A549 (cell line): Measurements from ENCODE around the gene AADACL4. TPM values are rescaled to one million over a fixed set of nuclear protein-coding genes. Genes with fewer than 3 reads are reported as not detected.
"Not testable (repeated sequence)": the region's sequence is repeated elsewhere in the genome, so short reads cannot be mapped to it uniquely, and the experiment has no call there.

Experiments
- ATAC-seq, 2 experiments: fragments of 200-7000 bp in 1 of 2; fragments of >200 bp in 1 of 2; cut with Nextera tagmentation in 1 of 2; cut with Tn5 transposase in 1 of 2; 3 replicates each; pipeline versions ENCODE4 v1.8.0 to v1.9.1; 2018 to 2020; ENCODE audit warnings: mild to moderate bottlenecking in 1 of 2, moderate library complexity in 1 of 2
- CTCF ChIA-PET: fragments of 300-600 bp; sonication (Branson Sonifier 250); formaldehyde crosslinking; extraction: SDS; loops from one replicate; lab custom pipeline; 2021; ENCODE audit warnings: antibody characterized with exemption, inconsistent platforms; lab: Yijun Ruan, JAX
- POLR2A ChIA-PET: fragments of 350-600 bp; formaldehyde crosslinking; extraction: SDS; loops from one replicate; lab custom pipeline; 2021; ENCODE audit warnings: antibody characterized with exemption, inconsistent platforms; lab: Yijun Ruan, JAX
- DNase-seq, 2 experiments: peaks; one replicate each; pipeline versions ENCODE4 v3.0.0 to v3.0.0-alpha.2; 2011 to 2016; ENCODE audit warnings: low read depth in 1 of 2, low spot score in 1 of 2
- FAIRE-seq: peaks from 2 replicates; lab custom pipeline; 2011; peaks lifted over from hg19 to GRCh38; lab: Jason Lieb, UNC
- H3K27ac ChIP-seq, 2 experiments: fragments of >200 bp; sonication (Bioruptor Twin); formaldehyde crosslinking; 3 replicates each; pipeline ENCODE4 v1.5.1; 2016 to 2017
- H3K4me1 ChIP-seq: fragments of >200 bp; sonication (Bioruptor Twin); formaldehyde crosslinking; 3 replicates; pipeline ENCODE4 v1.6.1; 2016
- H3K4me2 ChIP-seq: fragments of >200 bp; sonication (Bioruptor Twin); formaldehyde crosslinking; 3 replicates; pipeline ENCODE4 v1.6.1; 2016
- H3K4me3 ChIP-seq: fragments of >200 bp; sonication (Bioruptor Twin); formaldehyde crosslinking; 3 replicates; pipeline ENCODE4 v1.5.1; 2016
- H3K9me3 ChIP-seq: fragments of >200 bp; sonication (Bioruptor Twin); formaldehyde crosslinking; 3 replicates; pipeline ENCODE4 v1.6.1; 2016
- CBX2 ChIP-seq: fragments of 200-600 bp; sonication (generic); IDR thresholded peaks from 2 replicates; pipeline ENCODE4 v1.6.1; 2016; ENCODE audit warnings: low read depth, mild to moderate bottlenecking, borderline replicate concordance
- CBX8 ChIP-seq: fragments of 200-600 bp; sonication (generic); IDR thresholded peaks from 2 replicates; pipeline ENCODE4 v1.6.1; 2016
- CEBPB ChIP-seq, 2 experiments: fragments of >200 bp in 1 of 2; sonication (Bioruptor Twin) in 1 of 2; formaldehyde crosslinking in 1 of 2; IDR thresholded peaks; 2 replicates each; pipeline ENCODE4 v1.6.1; 2012 to 2016
- CHD2 ChIP-seq: fragments of 150-350 bp; IDR thresholded peaks from 2 replicates; pipeline ENCODE4 v1.6.1; 2014; ENCODE audit warnings: low read length; ENCODE audit not compliant: partially characterized antibody
- EP300 ChIP-seq, 2 experiments: fragments of >200 bp; sonication (Bioruptor Twin); formaldehyde crosslinking; IDR thresholded peaks; 2 replicates in 1 of 2; 3 replicates in 1 of 2; pipeline ENCODE4 v1.6.1; 2016 to 2017
- FOSB ChIP-seq: fragments of 250-450 bp; sonication (Bioruptor Pico); IDR thresholded peaks from 2 replicates; pipeline ENCODE4 v1.5.0; 2020; ENCODE audit warnings: mild to moderate bottlenecking, moderate library complexity
- FOSL2 ChIP-seq, 2 experiments: fragments of 450-650 bp in 1 of 2; fragments of >200 bp in 1 of 2; sonication (Bioruptor Twin) in 1 of 2; formaldehyde crosslinking; IDR thresholded peaks; 2 replicates each; pipeline versions ENCODE4 v1.5.0 to v1.6.1; 2016 to 2020; ENCODE audit warnings: mild to moderate bottlenecking in 1 of 2, moderate library complexity in 1 of 2
- FOXS1 ChIP-seq: fragments of 250-450 bp; sonication (Bioruptor Pico); IDR thresholded peaks from 2 replicates; pipeline ENCODE4 v1.5.0; 2020; ENCODE audit warnings: mild to moderate bottlenecking, moderate library complexity
- HOXB5 ChIP-seq: fragments of 250-450 bp; sonication (Bioruptor Pico); IDR thresholded peaks from 2 replicates; pipeline ENCODE4 v1.5.0; 2020; ENCODE audit warnings: mild to moderate bottlenecking, moderate library complexity
- JUN ChIP-seq, 2 experiments: fragments of >200 bp; sonication (Bioruptor Twin); formaldehyde crosslinking; IDR thresholded peaks; 2 replicates in 1 of 2; 3 replicates in 1 of 2; pipeline ENCODE4 v1.6.1; 2016 to 2017
- KDM5A ChIP-seq: fragments of 200-600 bp; sonication (generic); IDR thresholded peaks from 2 replicates; pipeline ENCODE4 v1.6.1; 2016; ENCODE audit warnings: antibody characterized with exemption, mild to moderate bottlenecking
- MAX ChIP-seq: IDR thresholded peaks from 2 replicates; pipeline ENCODE4 v1.6.1; 2012
- NPAS2 ChIP-seq: fragments of 250-450 bp; sonication (Bioruptor Pico); IDR thresholded peaks from 2 replicates; pipeline ENCODE4 v1.8.0; 2022; ENCODE audit warnings: mild to moderate bottlenecking, moderate library complexity, borderline replicate concordance
- NR3C1 ChIP-seq: fragments of >200 bp; sonication (Bioruptor Twin); formaldehyde crosslinking; IDR thresholded peaks from 3 replicates; pipeline ENCODE4 v1.6.1; 2017
- PHF8 ChIP-seq: fragments of 200-600 bp; sonication (generic); IDR thresholded peaks from 2 replicates; pipeline ENCODE4 v1.6.1; 2016; ENCODE audit warnings: low read depth, mild to moderate bottlenecking, antibody characterized with exemption, moderate library complexity, borderline replicate concordance
- RAD21 ChIP-seq, 2 experiments: fragments of >200 bp in 1 of 2; sonication (Bioruptor Twin) in 1 of 2; formaldehyde crosslinking in 1 of 2; IDR thresholded peaks in 1 of 2; conservative IDR thresholded peaks in 1 of 2; 2 replicates in 1 of 2; 3 replicates in 1 of 2; pipeline ENCODE4 v1.6.1; 2012 to 2018; ENCODE audit warnings: inconsistent platforms in 1 of 2
- RARB ChIP-seq: fragments of 250-450 bp; sonication (Bioruptor Pico); IDR thresholded peaks from 2 replicates; pipeline ENCODE4 v1.8.0; 2021; ENCODE audit warnings: mild to moderate bottlenecking, moderate library complexity
- SREBF2 ChIP-seq: fragments of 450-650 bp; IDR thresholded peaks from 2 replicates; pipeline ENCODE4 v1.6.1; 2014; ENCODE audit warnings: mild to moderate bottlenecking, moderate library complexity
- WGBS: methylation state at CpG from one replicate; pipeline ENCODE4 v1.1.6; 2017; ENCODE audit errors: missing lambda C conversion rate; 5-methylcytosine and 5-hydroxymethylcytosine counted together
- polyA plus RNA-seq, 4 experiments: library from polyadenylated mRNA; depleted of rRNA in 3 of 4; stranded (reverse); fragments of >200 nt; fragmentation: RNase III in 1 of 4; extraction: RNeasy Plus Mini Kit Qiagen cat#74134 plus additional on column Dnase treatment in 1 of 4; gene quantifications; 2 replicates in 3 of 4; 3 replicates in 1 of 4; pipeline ENCODE4 v1.2.3, GENCODE V29; 2011 to 2017
- TF ChIP-seq, protein P1 (sequence below): fragments of 150-350 bp; IDR thresholded peaks from 2 replicates; pipeline ENCODE4 v1.6.1; 2014; ENCODE audit warnings: low read depth, mild to moderate bottlenecking, low read length

AADACL4 gene
- polyA plus RNA-seq, 2 of the 4 experiments (the other 2 are of a cell fraction) = not detected

- no peak for FAIRE-seq
- no peak overlapping the region for H3K4me3 ChIP-seq
- POLR2A ChIA-PET = no interaction called here
These were observed 69.0 kb downstream of the AADACL4 start for GRCh38 chr1:12712929-12713328.

DNA sequence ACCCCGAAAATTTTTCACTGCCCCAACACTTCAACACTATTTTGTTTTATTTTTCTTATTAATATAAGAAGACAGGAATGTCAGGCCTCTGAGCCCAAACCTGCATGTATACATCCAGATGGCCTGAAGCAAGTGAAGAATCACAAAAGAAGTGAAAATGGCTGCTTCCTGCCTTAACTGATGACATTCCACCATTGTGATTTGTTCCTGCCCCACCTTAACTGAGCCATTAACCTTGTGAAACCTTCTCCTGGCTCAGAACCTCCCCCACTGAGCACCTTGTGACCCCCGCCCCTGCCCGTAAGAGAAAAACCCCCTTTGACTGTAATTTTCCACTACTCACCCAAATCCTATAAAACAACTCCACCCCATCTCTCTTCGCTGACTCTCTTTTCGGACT is 69.8 kb downstream of the AADACL4 start:
- H3K4me2 ChIP-seq, H3K9me3 ChIP-seq, DNase-seq, H3K4me3 ChIP-seq, H3K4me1 ChIP-seq, H3K27ac ChIP-seq, FAIRE-seq, POLR2A ChIA-PET, ATAC-seq: not testable (repeated sequence)
- 57% methylated on average over 5 of the region's 5 CpGs for WGBS
- CTCF ChIA-PET = interaction anchor here (0.7 to 0.8 kb wide), 2 partner anchors 29 to 505 kb away, joined by 3 to 4 read pairs; no protein-coding TSS in a partner anchor

More at GRCh38 chr1:12712929-12713328, 69.0 kb downstream of the AADACL4 start:
- CTCF ChIA-PET = no interaction called here
- no peaks in the 10 kb centered on the region for H3K4me1 ChIP-seq
- no peak for ATAC-seq
- TF ChIP-seq CHD2 (no peak), HOXB5 (no peak), KDM5A (no peak), NR3C1 (no peak), SREBF2 (no peak), RARB (no peak), CBX8 (no peak), RAD21 (conservative IDR thresholded peaks at IDR 0.05 in 1 of 2, IDR thresholded peaks at IDR 0.05 in 1 of 2) (no peak), EP300 (IDR thresholded peaks at IDR 0.05) (no peak)
- TF ChIP-seq, protein P1, sequence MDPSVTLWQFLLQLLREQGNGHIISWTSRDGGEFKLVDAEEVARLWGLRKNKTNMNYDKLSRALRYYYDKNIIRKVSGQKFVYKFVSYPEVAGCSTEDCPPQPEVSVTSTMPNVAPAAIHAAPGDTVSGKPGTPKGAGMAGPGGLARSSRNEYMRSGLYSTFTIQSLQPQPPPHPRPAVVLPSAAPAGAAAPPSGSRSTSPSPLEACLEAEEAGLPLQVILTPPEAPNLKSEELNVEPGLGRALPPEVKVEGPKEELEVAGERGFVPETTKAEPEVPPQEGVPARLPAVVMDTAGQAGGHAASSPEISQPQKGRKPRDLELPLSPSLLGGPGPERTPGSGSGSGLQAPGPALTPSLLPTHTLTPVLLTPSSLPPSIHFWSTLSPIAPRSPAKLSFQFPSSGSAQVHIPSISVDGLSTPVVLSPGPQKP = no peak
- TF ChIP-seq, all 56 proteins: peak for 0
- Histone ChIP-seq H3K9me3 (no peaks in the 10 kb centered on the region), H3K4me2 (no peak overlapping the region), H3K27ac (no peak overlapping the region)
- no peak for DNase-seq
- 33% methylated on average over 7 of the region's 8 CpGs for WGBS

- Histone ChIP-seq H3K9me3 (no peaks in the 10 kb centered on the region), H3K4me3 (no peak overlapping the region), H3K4me1 (no peaks in the 10 kb centered on the region), H3K4me2 (no peak overlapping the region), H3K27ac (no peak overlapping the region)
- DNase-seq (no peak), FAIRE-seq (no peak), ATAC-seq (no peak)
- TF ChIP-seq CBX2 = no peak
- TF ChIP-seq FOXS1 (CRISPR knock-in tag) = no peak
- no peak for TF ChIP-seq JUN (IDR thresholded peaks at IDR 0.05)
- no peak for TF ChIP-seq NPAS2 (CRISPR knock-in tag)
- no peak for TF ChIP-seq FOSB (CRISPR knock-in tag)
- no peak for TF ChIP-seq FOSL2 (IDR thresholded peaks at IDR 0.05)
- TF ChIP-seq FOSL2 (CRISPR knock-in tag; IDR thresholded peaks at IDR 0.05) = no peak
- no peak for TF ChIP-seq MAX
- no peak for TF ChIP-seq PHF8
- no peak for TF ChIP-seq CEBPB (IDR thresholded peaks at IDR 0.05)
- no peak for TF ChIP-seq CHD2
- CTCF ChIA-PET = interaction anchor here (0.7 kb wide), 1 partner anchor 15 kb away, joined by 3 read pairs; no protein-coding TSS in a partner anchor
- POLR2A ChIA-PET = no interaction called here
- WGBS = 35% methylated on average over 3 of the region's 3 CpGs
These were observed 71.0 kb downstream of the AADACL4 start for GRCh38 chr1:12714710-12715475.
